H1 (cell line): ENCODE data around the gene SCGB1D2. TPM values are rescaled to one million over a fixed set of nuclear protein-coding genes. Genes with fewer than 3 reads are reported as not detected.
"Not testable (repeated sequence)": the region's sequence is repeated elsewhere in the genome, so short reads cannot be mapped to it uniquely, and the experiment has no call there.

Experiments
- CTCF ChIA-PET: fragments of 300-600 bp; sonication (Branson Sonifier 250); formaldehyde crosslinking; loops from one replicate; lab custom pipeline; 2021; ENCODE audit not compliant: partially characterized antibody; lab: Charles Lee
- POLR2A ChIA-PET: fragments of 300-600 bp; sonication (Branson Sonifier 250); formaldehyde crosslinking; loops from one replicate; lab custom pipeline; 2021; ENCODE audit warnings: inconsistent platforms; ENCODE audit not compliant: partially characterized antibody; lab: Charles Lee
- DNase-seq, 2 experiments: peaks; one replicate each; pipeline versions ENCODE4 v3.0.0 to v3.0.0-alpha.2; 2010 to 2022; ENCODE audit warnings: low spot score in 2 of 2, low read depth in 1 of 2, mixed read lengths in 1 of 2
- FAIRE-seq: peaks from 2 replicates; lab custom pipeline; 2011; peaks lifted over from hg19 to GRCh38; lab: Jason Lieb, UNC
- H2AFZ ChIP-seq: 2 replicates; pipeline ENCODE4 v1.8.1; 2012; ENCODE audit warnings: low read length, inconsistent platforms
- H2AK5ac ChIP-seq: 2 replicates; pipeline ENCODE4 v1.6.1; 2013; ENCODE audit warnings: low read depth, low read length
- H2BK120ac ChIP-seq: replicated peaks from 2 replicates; pipeline ENCODE3; 2013; ENCODE audit warnings: low read depth, low read length, inconsistent platforms
- H2BK12ac ChIP-seq: 2 replicates; pipeline ENCODE4 v1.6.1; 2013; ENCODE audit warnings: low read depth, low read length
- H2BK15ac ChIP-seq: 2 replicates; pipeline ENCODE4 v1.6.1; 2013; ENCODE audit warnings: low read length
- H2BK20ac ChIP-seq: 2 replicates; pipeline ENCODE4 v1.6.1; 2013; ENCODE audit warnings: low read length
- H2BK5ac ChIP-seq: 2 replicates; pipeline ENCODE4 v1.6.1; 2013; ENCODE audit warnings: low read depth, low read length
- H3K14ac ChIP-seq: 2 replicates; pipeline ENCODE4 v1.6.1; 2013; ENCODE audit warnings: inconsistent platforms; ENCODE audit not compliant: insufficient read length
- H3K18ac ChIP-seq: 2 replicates; pipeline ENCODE4 v1.6.1; 2013; ENCODE audit warnings: low read length; ENCODE audit errors: extremely low read depth
- H3K23ac ChIP-seq: 2 replicates; pipeline ENCODE4 v1.6.1; 2013; ENCODE audit warnings: inconsistent platforms; ENCODE audit not compliant: insufficient read length
- H3K23me2 ChIP-seq: 2 replicates; pipeline ENCODE4 v1.6.1; 2013; ENCODE audit warnings: low read depth, low read length
- H3K27ac ChIP-seq: 2 replicates; pipeline ENCODE4 v1.6.1; 2011; ENCODE audit warnings: low read depth, low read length, inconsistent platforms
- H3K27me3 ChIP-seq, 4 experiments: replicated peaks in 1 of 4; 1 replicate in 1 of 4; 2 replicates in 3 of 4; pipeline versions ENCODE4 v1.6.1 to v1.8.1; 2011 to 2013; ENCODE audit warnings: low read length in 3 of 4, mild to moderate bottlenecking in 3 of 4, inconsistent platforms in 2 of 4, mixed read lengths in 2 of 4, moderate library complexity in 1 of 4; ENCODE audit not compliant: control insufficient read depth in 3 of 4, insufficient read depth in 3 of 4; ENCODE audit errors: extremely low read depth in 1 of 4
- H3K36me3 ChIP-seq, 4 experiments: 2 replicates each; pipeline versions ENCODE4 v1.6.1 to v1.8.1; 2011 to 2013; ENCODE audit warnings: mild to moderate bottlenecking in 4 of 4, low read length in 3 of 4, moderate library complexity in 2 of 4, control low read depth in 1 of 4, inconsistent platforms in 1 of 4; ENCODE audit not compliant: insufficient read depth in 4 of 4, control insufficient read depth in 2 of 4
- H3K4ac ChIP-seq: replicated peaks from 2 replicates; pipeline ENCODE3; 2013; ENCODE audit warnings: low read length, low read depth, mixed read lengths, inconsistent platforms; ENCODE audit not compliant: insufficient read length
- H3K4me1 ChIP-seq, 4 experiments: replicated peaks in 1 of 4; 1 replicate in 1 of 4; 2 replicates in 3 of 4; pipeline versions ENCODE4 v1.6.1 to v1.8.1; 2011 to 2013; ENCODE audit warnings: low read length in 3 of 4, inconsistent platforms in 2 of 4, mixed read lengths in 1 of 4; ENCODE audit not compliant: insufficient read depth in 4 of 4, control insufficient read depth in 3 of 4
- H3K4me2 ChIP-seq, 2 experiments: 2 replicates each; pipeline versions ENCODE4 v1.6.1 to v1.8.1; 2011 to 2013; ENCODE audit warnings: low read depth in 2 of 2, low read length in 2 of 2, control low read depth in 1 of 2, inconsistent platforms in 1 of 2, mild to moderate bottlenecking in 1 of 2; ENCODE audit not compliant: insufficient read depth in 1 of 2
- H3K4me3 ChIP-seq, 4 experiments: fragments of 200-600, 300-600 bp in 1 of 4; sonication (generic), shearing (Covaris generic), sonication (Bioruptor Twin) in 1 of 4; 2 replicates each; pipeline versions ENCODE4 v1.5.1 to v1.8.1; 2011 to 2016; ENCODE audit warnings: low read length in 4 of 4, low read depth in 3 of 4, control low read depth in 2 of 4, inconsistent platforms in 2 of 4, mild to moderate bottlenecking in 2 of 4, mixed read lengths in 1 of 4, moderate library complexity in 1 of 4; ENCODE audit not compliant: insufficient read depth in 2 of 4; ENCODE audit errors: extremely low read depth in 1 of 4
- H3K56ac ChIP-seq: replicated peaks from 2 replicates; pipeline ENCODE3; 2013; ENCODE audit warnings: low read depth, mild to moderate bottlenecking, mixed read lengths, low read length, inconsistent platforms; ENCODE audit not compliant: insufficient read length
- H3K79me1 ChIP-seq: 2 replicates; pipeline ENCODE4 v1.6.1; 2013; ENCODE audit warnings: low read depth, low read length, control low read depth
- H3K79me2 ChIP-seq, 2 experiments: 2 replicates each; pipeline versions ENCODE4 v1.6.1 to v1.8.1; 2012 to 2013; ENCODE audit warnings: low read length in 2 of 2, mild to moderate bottlenecking in 2 of 2, inconsistent platforms in 1 of 2; ENCODE audit not compliant: insufficient read depth in 2 of 2, control insufficient read depth in 1 of 2
- H3K9ac ChIP-seq, 4 experiments: replicated peaks in 1 of 4; 1 replicate in 1 of 4; 2 replicates in 3 of 4; pipeline versions ENCODE4 v1.6.1 to v1.8.1; 2011 to 2013; ENCODE audit warnings: low read depth in 3 of 4, low read length in 3 of 4, control low read depth in 2 of 4, mild to moderate bottlenecking in 2 of 4, moderate library complexity in 2 of 4, inconsistent platforms in 1 of 4; ENCODE audit errors: extremely low read depth in 1 of 4
- H3K9me3 ChIP-seq, 2 experiments: 2 replicates each; pipeline versions ENCODE4 v1.6.1 to v1.8.1; 2012 to 2013; ENCODE audit warnings: mild to moderate bottlenecking in 2 of 2, moderate library complexity in 2 of 2, control low read depth in 1 of 2, inconsistent platforms in 1 of 2, low read depth in 1 of 2, low read length in 1 of 2, mixed read lengths in 1 of 2; ENCODE audit not compliant: insufficient read depth in 2 of 2
- H4K20me1 ChIP-seq, 2 experiments: replicated peaks in 1 of 2; 2 replicates each; pipeline versions ENCODE3 to v1.8.1; 2011 to 2013; ENCODE audit warnings: inconsistent platforms in 2 of 2, low read length in 2 of 2, mild to moderate bottlenecking in 1 of 2; ENCODE audit not compliant: insufficient read depth in 2 of 2, control insufficient read depth in 1 of 2
- H4K5ac ChIP-seq: 2 replicates; pipeline ENCODE4 v1.6.1; 2013; ENCODE audit warnings: low read length, low read depth, mixed read lengths, inconsistent platforms; ENCODE audit not compliant: insufficient read length
- H4K8ac ChIP-seq: 2 replicates; pipeline ENCODE4 v1.8.0; 2013; ENCODE audit warnings: mild to moderate bottlenecking, moderate library complexity, low read length, inconsistent platforms; ENCODE audit not compliant: insufficient read depth; ENCODE audit errors: extremely low read depth
- H4K91ac ChIP-seq: replicated peaks from 2 replicates; pipeline ENCODE3; 2013; ENCODE audit warnings: low read length, mixed read lengths, inconsistent platforms; ENCODE audit not compliant: insufficient read length
- WGBS, 2 experiments: shearing (Covaris generic) in 1 of 2; methylation state at CpG; one replicate each; pipeline versions ENCODE4 v1.1.6 to v1.1.7; 2013 to 2015; ENCODE audit warnings: low lambda C conversion rate in 2 of 2, mixed read lengths in 2 of 2, inconsistent platforms in 1 of 2, low coverage in 1 of 2, missing lambda C conversion rate in 1 of 2; ENCODE audit not compliant: insufficient replicate concordance in 2 of 2, insufficient coverage in 1 of 2, insufficient read length in 1 of 2; ENCODE audit errors: extremely low coverage in 1 of 2, missing lambda C conversion rate in 1 of 2; 5-methylcytosine and 5-hydroxymethylcytosine counted together
- polyA plus RNA-seq, 7 experiments: library from polyadenylated mRNA; depleted of rRNA in 3 of 7; stranded (reverse) in 5 of 7; unstranded in 2 of 7; fragments of >200 nt in 5 of 7; fragments of 200-250 nt in 2 of 7; gene quantifications; 1 replicate in 5 of 7; 2 replicates in 1 of 7; 4 replicates in 1 of 7; pipeline versions ENCODE4 v1.2.1 to v1.2.3, GENCODE V29; 2011 to 2013; ENCODE audit warnings: missing spikeins in 2 of 7, mixed read lengths in 2 of 7
- total RNA-seq: library from RNA; stranded (reverse); fragmentation: NEBNext Ultra II Directional; extraction: Animal tissue kit (Norgen Biotek cat#: 25700); gene quantifications from 2 replicates; pipeline ENCODE4 v1.2.1, GENCODE V29; 2021

SCGB1D2 gene
- total and polyA plus RNA-seq, 2 of the 8 experiments (the other 6 are each of a cell fraction or from before 2014, with no cell fraction given) = not detected

DNA sequence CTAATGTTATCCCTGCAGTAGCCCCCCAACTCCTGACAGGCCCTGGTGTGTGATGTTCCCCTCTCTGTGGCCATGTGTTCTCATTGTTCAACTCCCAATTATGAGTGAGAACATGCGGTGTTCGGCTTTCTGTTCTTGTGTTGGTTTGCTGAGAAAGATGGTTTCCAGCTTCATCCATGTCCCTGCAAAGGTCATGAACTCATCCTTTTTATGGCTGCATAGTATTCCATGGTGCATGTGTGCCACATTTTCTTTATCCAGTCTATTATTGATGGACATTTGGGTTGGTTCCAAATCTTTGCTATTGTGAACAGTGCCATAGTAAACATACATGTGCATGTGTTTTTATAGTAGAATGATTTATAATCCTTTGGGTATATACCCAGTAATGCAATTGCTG is 44.6 kb upstream of the SCGB1D2 start:
- H2BK5ac ChIP-seq, H3K4ac ChIP-seq, H3K4me1 ChIP-seq, H4K8ac ChIP-seq, H3K27ac ChIP-seq, H3K4me3 ChIP-seq, H3K36me3 ChIP-seq, H4K20me1 ChIP-seq, FAIRE-seq, H3K14ac ChIP-seq, H3K56ac ChIP-seq, DNase-seq, H3K4me2 ChIP-seq, H3K23me2 ChIP-seq, H2BK120ac ChIP-seq, H3K9me3 ChIP-seq, H3K79me2 ChIP-seq, H3K27me3 ChIP-seq, H2AK5ac ChIP-seq, H3K23ac ChIP-seq, H4K5ac ChIP-seq, H2BK20ac ChIP-seq, H2BK15ac ChIP-seq, H3K79me1 ChIP-seq, H3K18ac ChIP-seq, H2AFZ ChIP-seq, H3K9ac ChIP-seq, H4K91ac ChIP-seq, POLR2A ChIA-PET, H2BK12ac ChIP-seq: not testable (repeated sequence)
- 87% methylated on average over 2 of the region's 2 CpGs; no CpG with 5 or more reads in 1 of the 2 experiments for WGBS, 2 experiments
- CTCF ChIA-PET = interaction anchor here (2.0 kb wide), 1 partner anchor 26 kb away, joined by 5 read pairs; no protein-coding TSS in a partner anchor
